Mesodermal cell (in vitro differentiated cells): ENCODE data around the gene CCDC8.
A peak's percentile ranks its signal among the peaks of the same experiment; 100 is the strongest.

Experiments
- H3K27ac ChIP-seq: 2 replicates; pipeline ENCODE4 v1.7.0; 2013; ENCODE audit warnings: mild to moderate bottlenecking, low read depth, low read length, moderate library complexity; ENCODE audit not compliant: severe bottlenecking
- H3K36me3 ChIP-seq: 2 replicates; pipeline ENCODE4 v1.7.1; 2013; ENCODE audit warnings: mild to moderate bottlenecking, low read length, moderate library complexity; ENCODE audit not compliant: control insufficient read depth, insufficient read depth
- H3K4me1 ChIP-seq: one replicate; pipeline ENCODE4 v1.7.1; 2013; ENCODE audit warnings: mild to moderate bottlenecking, low read length; ENCODE audit not compliant: insufficient read depth, control insufficient read depth, poor library complexity, severe bottlenecking
- H3K4me3 ChIP-seq: 2 replicates; pipeline ENCODE4 v1.7.0; 2013; ENCODE audit warnings: low read length, control low read depth, mild to moderate bottlenecking; ENCODE audit not compliant: insufficient read depth, poor library complexity, severe bottlenecking; ENCODE audit errors: extremely low read depth
- H3K9me3 ChIP-seq: 2 replicates; pipeline ENCODE4 v1.7.1; 2013; ENCODE audit warnings: mild to moderate bottlenecking, low read length, moderate library complexity; ENCODE audit not compliant: control insufficient read depth
- WGBS, 2 experiments: methylation state at CpG; one replicate each; pipeline ENCODE4 v1.1.5; 2013; ENCODE audit warnings: missing lambda C conversion rate in 2 of 2; ENCODE audit not compliant: insufficient coverage in 2 of 2; 5-methylcytosine and 5-hydroxymethylcytosine counted together

CCDC8 gene

GRCh38 chr19:46412650-46413261, 608 bp downstream of the CCDC8 start:
- H3K36me3 ChIP-seq = peaks cover 16% of the 10 kb centered on the region
- peak overlapping the region; percentile 68 for H3K4me3 ChIP-seq
- peaks cover 4% of the 10 kb centered on the region for H3K9me3 ChIP-seq
- peak overlapping the region; percentile 72 for H3K27ac ChIP-seq
- WGBS, 2 experiments = 0 to 1% methylated on average over 22 to 26 of the region's 29 CpGs
- H3K4me1 ChIP-seq = peaks cover 18% of the 10 kb centered on the region

GRCh38 chr19:46411925-46412649, 1.3 kb downstream of the CCDC8 start:
- peaks cover 19% of the 10 kb centered on the region for H3K4me1 ChIP-seq
- 15 to 17% methylated on average over 41 to 53 of the region's 54 CpGs for WGBS, 2 experiments

GRCh38 chr19:46411088-46411924, 2.1 kb downstream of the CCDC8 start:
- no peak overlapping the region for H3K27ac ChIP-seq
- peaks cover 22% of the 10 kb centered on the region for H3K4me1 ChIP-seq
- peaks cover 4% of the 10 kb centered on the region for H3K9me3 ChIP-seq
- H3K36me3 ChIP-seq = peaks cover 16% of the 10 kb centered on the region
- H3K4me3 ChIP-seq = peak overlapping the region; percentile 68
- WGBS, 2 experiments = 94 to 95% methylated on average over 12 to 13 of the region's 13 CpGs

More at GRCh38 chr19:46411925-46412649, 1.3 kb downstream of the CCDC8 start:
- peak overlapping the region; percentile 68 for H3K4me3 ChIP-seq
- peaks cover 4% of the 10 kb centered on the region for H3K9me3 ChIP-seq
- no peak overlapping the region for H3K27ac ChIP-seq
- peaks cover 16% of the 10 kb centered on the region for H3K36me3 ChIP-seq

GRCh38 chr19:46410205-46411087, 2.9 kb downstream of the CCDC8 start:
- peaks cover 16% of the 10 kb centered on the region for H3K36me3 ChIP-seq
- H3K9me3 ChIP-seq = peaks cover 4% of the 10 kb centered on the region
- H3K4me3 ChIP-seq = no peak overlapping the region
- peaks cover 22% of the 10 kb centered on the region for H3K4me1 ChIP-seq
- WGBS, 2 experiments = 91 to 96% methylated on average over 9 to 13 of the region's 13 CpGs
- H3K27ac ChIP-seq = no peak overlapping the region

GRCh38 chr19:46409191-46409590, 4.2 kb downstream of the CCDC8 start:
- Histone ChIP-seq H3K36me3 (peaks cover 16% of the 10 kb centered on the region), H3K4me3 (no peak overlapping the region), H3K4me1 (peaks cover 27% of the 10 kb centered on the region), H3K9me3 (no peaks in the 10 kb centered on the region), H3K27ac (peak overlapping the region; percentile 36)
- 44 to 63% methylated on average over 1 to 3 of the region's 3 CpGs for WGBS, 2 experiments

- H3K4me1 ChIP-seq = peaks cover 26% of the 10 kb centered on the region
Observed at GRCh38 chr19:46408664-46409039, 4.7 kb downstream of the CCDC8 start.

GRCh38 chr19:46407856-46408663, 5.3 kb downstream of the CCDC8 start:
- Histone ChIP-seq H3K9me3 (no peaks in the 10 kb centered on the region), H3K4me1 (peaks cover 28% of the 10 kb centered on the region), H3K27ac (peak overlapping the region; percentile 75), H3K36me3 (peaks cover 16% of the 10 kb centered on the region), H3K4me3 (no peak overlapping the region)
- 57 to 71% methylated on average over 15 to 21 of the region's 23 CpGs for WGBS, 2 experiments

More at GRCh38 chr19:46408664-46409039, 4.7 kb downstream of the CCDC8 start:
- 9 to 19% methylated on average over 8 to 10 of the region's 11 CpGs for WGBS, 2 experiments
- Histone ChIP-seq H3K9me3 (no peaks in the 10 kb centered on the region), H3K4me3 (no peak overlapping the region), H3K36me3 (peaks cover 16% of the 10 kb centered on the region), H3K27ac (peak overlapping the region; percentile 75)

- Histone ChIP-seq H3K4me3 (no peak overlapping the region), H3K9me3 (no peaks in the 10 kb centered on the region), H3K4me1 (peaks cover 28% of the 10 kb centered on the region), H3K36me3 (peaks cover 16% of the 10 kb centered on the region), H3K27ac (no peak overlapping the region)
- WGBS, 2 experiments = 35 to 41% methylated on average over 6 of the region's 6 CpGs
Observed at GRCh38 chr19:46406976-46407375, 6.4 kb downstream of the CCDC8 start.

GRCh38 chr19:46404753-46405468, 8.5 kb downstream of the CCDC8 start:
- Histone ChIP-seq H3K4me3 (peak overlapping the region; percentile 15), H3K27ac (no peak overlapping the region), H3K36me3 (no peaks in the 10 kb centered on the region), H3K4me1 (peaks cover 25% of the 10 kb centered on the region), H3K9me3 (no peaks in the 10 kb centered on the region)
- WGBS, 2 experiments = 55 to 63% methylated on average over 24 to 31 of the region's 41 CpGs
